ENCODE measurements around the gene ORC5.

DNA sequence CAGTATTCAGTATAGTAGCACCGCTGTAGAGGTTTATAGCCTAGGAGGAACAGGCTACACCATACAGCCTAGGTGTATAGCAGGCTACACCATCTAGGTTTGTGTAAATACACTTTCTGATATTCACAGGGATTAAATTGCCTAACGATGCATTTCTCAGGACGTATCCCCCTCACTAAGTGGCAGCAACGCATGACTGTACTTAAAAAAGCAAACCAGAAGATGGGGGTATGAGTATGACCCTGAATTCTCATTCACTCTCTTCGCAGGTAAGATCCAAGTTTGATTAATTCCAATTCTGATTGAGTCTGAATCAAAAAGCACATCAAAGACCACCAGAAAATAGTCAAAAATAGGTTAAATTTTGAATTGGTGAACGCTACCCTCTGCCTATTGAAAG, 972 bp downstream of the ORC5 start:
- TF ChIP-seq, protein P1, sequence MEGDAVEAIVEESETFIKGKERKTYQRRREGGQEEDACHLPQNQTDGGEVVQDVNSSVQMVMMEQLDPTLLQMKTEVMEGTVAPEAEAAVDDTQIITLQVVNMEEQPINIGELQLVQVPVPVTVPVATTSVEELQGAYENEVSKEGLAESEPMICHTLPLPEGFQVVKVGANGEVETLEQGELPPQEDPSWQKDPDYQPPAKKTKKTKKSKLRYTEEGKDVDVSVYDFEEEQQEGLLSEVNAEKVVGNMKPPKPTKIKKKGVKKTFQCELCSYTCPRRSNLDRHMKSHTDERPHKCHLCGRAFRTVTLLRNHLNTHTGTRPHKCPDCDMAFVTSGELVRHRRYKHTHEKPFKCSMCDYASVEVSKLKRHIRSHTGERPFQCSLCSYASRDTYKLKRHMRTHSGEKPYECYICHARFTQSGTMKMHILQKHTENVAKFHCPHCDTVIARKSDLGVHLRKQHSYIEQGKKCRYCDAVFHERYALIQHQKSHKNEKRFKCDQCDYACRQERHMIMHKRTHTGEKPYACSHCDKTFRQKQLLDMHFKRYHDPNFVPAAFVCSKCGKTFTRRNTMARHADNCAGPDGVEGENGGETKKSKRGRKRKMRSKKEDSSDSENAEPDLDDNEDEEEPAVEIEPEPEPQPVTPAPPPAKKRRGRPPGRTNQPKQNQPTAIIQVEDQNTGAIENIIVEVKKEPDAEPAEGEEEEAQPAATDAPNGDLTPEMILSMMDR (IDR thresholded peaks at IDR 0.05): no peak
- no peak for TF ChIP-seq TEAD4 (CRISPR knock-in tag; IDR thresholded peaks at IDR 0.05)
- no peak for TF ChIP-seq MXD4 (CRISPR knock-in tag; IDR thresholded peaks at IDR 0.05; ENCODE audit: borderline replicate concordance)
- TF ChIP-seq JUN (CRISPR knock-in tag; IDR thresholded peaks at IDR 0.05): no peak
- no peak for TF ChIP-seq CREB1 (CRISPR knock-in tag; IDR thresholded peaks at IDR 0.05)
- TF ChIP-seq, protein P2, sequence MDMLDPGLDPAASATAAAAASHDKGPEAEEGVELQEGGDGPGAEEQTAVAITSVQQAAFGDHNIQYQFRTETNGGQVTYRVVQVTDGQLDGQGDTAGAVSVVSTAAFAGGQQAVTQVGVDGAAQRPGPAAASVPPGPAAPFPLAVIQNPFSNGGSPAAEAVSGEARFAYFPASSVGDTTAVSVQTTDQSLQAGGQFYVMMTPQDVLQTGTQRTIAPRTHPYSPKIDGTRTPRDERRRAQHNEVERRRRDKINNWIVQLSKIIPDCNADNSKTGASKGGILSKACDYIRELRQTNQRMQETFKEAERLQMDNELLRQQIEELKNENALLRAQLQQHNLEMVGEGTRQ (CRISPR knock-in tag; IDR thresholded peaks at IDR 0.05): no peak
- TF ChIP-seq SP1 (CRISPR knock-in tag; conservative IDR thresholded peaks at IDR 0.05): no peak
- no peak for TF ChIP-seq RELA (CRISPR knock-in tag; IDR thresholded peaks at IDR 0.05; ENCODE audit: borderline replicate concordance)
- no peak for TF ChIP-seq ETV6 (CRISPR knock-in tag; IDR thresholded peaks at IDR 0.05)
- no peak for TF ChIP-seq CREM (CRISPR knock-in tag; IDR thresholded peaks at IDR 0.05)
- TF ChIP-seq, protein P3, sequence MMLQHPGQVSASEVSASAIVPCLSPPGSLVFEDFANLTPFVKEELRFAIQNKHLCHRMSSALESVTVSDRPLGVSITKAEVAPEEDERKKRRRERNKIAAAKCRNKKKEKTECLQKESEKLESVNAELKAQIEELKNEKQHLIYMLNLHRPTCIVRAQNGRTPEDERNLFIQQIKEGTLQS (CRISPR knock-in tag; conservative IDR thresholded peaks at IDR 0.05): no peak

Measured in WTC11 (cell line).